ENCODE results near the gene WBP2NL.

GRCh38 chr22:41966225-41966606 lies 32.4 kb upstream of the WBP2NL start:
- TF ChIP-seq CTCF (IDR thresholded peaks at IDR 0.05; ENCODE audit: low read depth, low read length), result no peak
- no peak for TF ChIP-seq EZH2phosphoT487 (IDR thresholded peaks at IDR 0.05; ENCODE audit: low read depth)

Data from OCI-LY3 (cell line).